Neutrophil (primary cell): ENCODE results near the gene SLC16A7.

Experiments used
- H3K27ac ChIP-seq: fragments of 200-600 bp; sonication (generic); 2 replicates; pipeline ENCODE4 v1.5.1; 2016; ENCODE audit warnings: mild to moderate bottlenecking, moderate library complexity
- H3K27me3 ChIP-seq: fragments of 200-600 bp; sonication (generic); 2 replicates; pipeline ENCODE4 v1.6.0; 2016; ENCODE audit warnings: mild to moderate bottlenecking
- H3K36me3 ChIP-seq: fragments of 200-600 bp; sonication (generic); 2 replicates; pipeline ENCODE4 v1.5.1; 2017
- H3K4me1 ChIP-seq, 2 experiments: fragments of 200-600 bp in 1 of 2; sonication (generic) in 1 of 2; 1 replicate in 1 of 2; 2 replicates in 1 of 2; pipeline versions ENCODE4 v1.5.1 to v1.6.1; 2013 to 2016; ENCODE audit warnings: low read depth in 1 of 2, low read length in 1 of 2, mild to moderate bottlenecking in 1 of 2, moderate library complexity in 1 of 2; ENCODE audit not compliant: control insufficient read depth in 1 of 2, insufficient read depth in 1 of 2
- H3K4me3 ChIP-seq, 2 experiments: fragments of 200-600 bp in 1 of 2; sonication (generic) in 1 of 2; 1 replicate in 1 of 2; 2 replicates in 1 of 2; pipeline ENCODE4 v1.5.1; 2013 to 2016; ENCODE audit warnings: low read depth in 1 of 2, low read length in 1 of 2, mild to moderate bottlenecking in 1 of 2, moderate library complexity in 1 of 2
- H3K9me3 ChIP-seq: fragments of 200-600 bp; sonication (generic); 2 replicates; pipeline ENCODE4 v1.5.1; 2016
- CTCF ChIP-seq: fragments of 200-600 bp; sonication (generic); IDR thresholded peaks from 2 replicates; pipeline ENCODE4 v1.5.1; 2016; ENCODE audit warnings: antibody characterized with exemption

SLC16A7 gene

GRCh38 chr12:59632408-59632807, 36.6 kb downstream of the SLC16A7 start:
- no peaks in the 10 kb centered on the region for H3K36me3 ChIP-seq
- no peak overlapping the region for H3K4me3 ChIP-seq
- H3K27me3 ChIP-seq = no peaks in the 10 kb centered on the region
- H3K9me3 ChIP-seq = no peaks in the 10 kb centered on the region
- H3K27ac ChIP-seq = no peak overlapping the region
- H3K4me1 ChIP-seq = no peaks in the 10 kb centered on the region
- TF ChIP-seq CTCF = no peak

GRCh38 chr12:59634254-59634653, 38.4 kb downstream of the SLC16A7 start:
- TF ChIP-seq CTCF = no peak
- Histone ChIP-seq H3K4me3 (no peak overlapping the region), H3K27ac (no peak overlapping the region), H3K4me1 (no peaks in the 10 kb centered on the region), H3K36me3 (no peaks in the 10 kb centered on the region), H3K9me3 (no peaks in the 10 kb centered on the region), H3K27me3 (no peaks in the 10 kb centered on the region)

GRCh38 chr12:59636945-59637691, 41.3 kb downstream of the SLC16A7 start:
- no peaks in the 10 kb centered on the region for H3K9me3 ChIP-seq
- no peaks in the 10 kb centered on the region for H3K27me3 ChIP-seq
- H3K4me1 ChIP-seq = no peaks in the 10 kb centered on the region
- H3K4me3 ChIP-seq = no peak overlapping the region
- no peak overlapping the region for H3K27ac ChIP-seq
- no peaks in the 10 kb centered on the region for H3K36me3 ChIP-seq
- no peak for TF ChIP-seq CTCF

- no peak overlapping the region for H3K27ac ChIP-seq
- no peak overlapping the region for H3K4me3 ChIP-seq
- no peaks in the 10 kb centered on the region for H3K36me3 ChIP-seq
- H3K4me1 ChIP-seq = no peaks in the 10 kb centered on the region
- TF ChIP-seq CTCF = no peak
- no peaks in the 10 kb centered on the region for H3K9me3 ChIP-seq
- H3K27me3 ChIP-seq = no peaks in the 10 kb centered on the region
Measured at GRCh38 chr12:59637692-59638070, 41.9 kb downstream of the SLC16A7 start.

GRCh38 chr12:59643550-59643949, 47.7 kb downstream of the SLC16A7 start:
- no peak overlapping the region for H3K4me3 ChIP-seq
- H3K27me3 ChIP-seq = no peaks in the 10 kb centered on the region
- no peak overlapping the region for H3K27ac ChIP-seq
- H3K4me1 ChIP-seq = no peaks in the 10 kb centered on the region
- TF ChIP-seq CTCF = no peak
- no peaks in the 10 kb centered on the region for H3K36me3 ChIP-seq
- no peaks in the 10 kb centered on the region for H3K9me3 ChIP-seq
